ENCODE measurements around the gene FNDC3B. TPM values are rescaled to one million over a fixed set of nuclear protein-coding genes. Genes with fewer than 3 reads are reported as not detected.

The FNDC3B gene
- total RNA-seq, 2 donors from 2014 or later, result 57.6 to 69.3 TPM

DNA sequence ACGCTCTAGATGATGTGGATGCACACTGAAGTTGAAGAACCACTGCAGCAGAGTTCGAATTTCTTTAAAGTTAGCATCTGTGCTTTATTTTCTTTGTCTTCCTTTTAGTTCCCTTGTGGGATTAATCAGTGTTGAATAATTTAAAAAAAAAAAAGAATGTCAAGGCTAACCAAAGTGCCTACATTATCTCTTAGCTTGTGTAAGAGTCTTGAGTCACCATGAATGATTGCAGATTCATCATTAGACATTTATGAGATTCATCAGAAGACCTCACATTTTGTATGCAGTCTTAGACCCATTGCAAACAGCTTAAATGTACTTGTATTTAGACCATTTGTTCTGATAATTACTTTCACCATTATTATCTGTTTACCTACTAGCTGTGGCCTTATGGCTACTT is 182.2 kb downstream of the FNDC3B start:
- no peak for DNase-seq (ENCODE audit: low spot score)
- no peaks in the 10 kb centered on the region for H3K36me3 ChIP-seq
- no peaks in the 10 kb centered on the region for H3K9me3 ChIP-seq
- no peaks in the 10 kb centered on the region for H3K27me3 ChIP-seq
- TF ChIP-seq, protein P1, sequence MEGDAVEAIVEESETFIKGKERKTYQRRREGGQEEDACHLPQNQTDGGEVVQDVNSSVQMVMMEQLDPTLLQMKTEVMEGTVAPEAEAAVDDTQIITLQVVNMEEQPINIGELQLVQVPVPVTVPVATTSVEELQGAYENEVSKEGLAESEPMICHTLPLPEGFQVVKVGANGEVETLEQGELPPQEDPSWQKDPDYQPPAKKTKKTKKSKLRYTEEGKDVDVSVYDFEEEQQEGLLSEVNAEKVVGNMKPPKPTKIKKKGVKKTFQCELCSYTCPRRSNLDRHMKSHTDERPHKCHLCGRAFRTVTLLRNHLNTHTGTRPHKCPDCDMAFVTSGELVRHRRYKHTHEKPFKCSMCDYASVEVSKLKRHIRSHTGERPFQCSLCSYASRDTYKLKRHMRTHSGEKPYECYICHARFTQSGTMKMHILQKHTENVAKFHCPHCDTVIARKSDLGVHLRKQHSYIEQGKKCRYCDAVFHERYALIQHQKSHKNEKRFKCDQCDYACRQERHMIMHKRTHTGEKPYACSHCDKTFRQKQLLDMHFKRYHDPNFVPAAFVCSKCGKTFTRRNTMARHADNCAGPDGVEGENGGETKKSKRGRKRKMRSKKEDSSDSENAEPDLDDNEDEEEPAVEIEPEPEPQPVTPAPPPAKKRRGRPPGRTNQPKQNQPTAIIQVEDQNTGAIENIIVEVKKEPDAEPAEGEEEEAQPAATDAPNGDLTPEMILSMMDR (IDR thresholded peaks at IDR 0.05), result no peak
- H3K27ac ChIP-seq, result no peak overlapping the region
- peaks cover 0 to 49% of the 10 kb centered on the region in 2 donors for H3K4me1 ChIP-seq
- no peak overlapping the region for H3K4me3 ChIP-seq

DNA sequence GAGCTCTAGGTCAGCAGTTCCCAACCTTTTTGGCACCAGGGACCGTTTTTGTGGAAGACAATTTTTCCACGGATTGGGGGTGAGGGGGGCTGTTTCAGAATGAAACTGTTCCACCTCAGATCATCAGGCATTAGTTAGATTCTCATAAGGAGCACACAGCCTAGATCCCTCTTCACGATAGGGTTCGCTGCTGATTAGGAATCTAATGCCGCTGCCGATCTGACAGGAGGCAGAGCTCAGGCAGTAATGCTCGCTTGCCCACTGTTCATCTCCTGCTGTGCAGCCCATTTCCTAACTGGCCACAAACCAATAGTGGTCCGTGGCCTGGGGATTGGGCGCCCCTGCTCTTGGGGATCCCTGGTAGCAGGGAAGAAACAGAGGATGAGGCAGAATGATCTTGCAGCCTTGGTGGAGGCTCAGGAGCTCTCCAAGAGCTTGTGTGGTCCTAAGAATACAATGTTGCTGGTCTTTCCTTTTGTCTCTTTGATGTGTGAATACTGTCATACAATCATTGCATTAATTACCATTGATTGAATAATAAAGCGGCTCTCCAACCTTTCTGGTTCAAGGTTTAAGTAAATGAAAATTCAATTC is 183.2 kb downstream of the FNDC3B start:
- no peaks in the 10 kb centered on the region for H3K27me3 ChIP-seq
- H3K4me1 ChIP-seq, result peaks cover 0 to 41% of the 10 kb centered on the region in 2 donors
- H3K9me3 ChIP-seq, result no peaks in the 10 kb centered on the region
- H3K36me3 ChIP-seq, result peaks cover 7% of the 10 kb centered on the region
- DNase-seq (ENCODE audit: low spot score), result no peak
- no peak overlapping the region for H3K4me3 ChIP-seq
- H3K27ac ChIP-seq, result no peak overlapping the region
- TF ChIP-seq, protein P1 (IDR thresholded peaks at IDR 0.05), result no peak

DNA sequence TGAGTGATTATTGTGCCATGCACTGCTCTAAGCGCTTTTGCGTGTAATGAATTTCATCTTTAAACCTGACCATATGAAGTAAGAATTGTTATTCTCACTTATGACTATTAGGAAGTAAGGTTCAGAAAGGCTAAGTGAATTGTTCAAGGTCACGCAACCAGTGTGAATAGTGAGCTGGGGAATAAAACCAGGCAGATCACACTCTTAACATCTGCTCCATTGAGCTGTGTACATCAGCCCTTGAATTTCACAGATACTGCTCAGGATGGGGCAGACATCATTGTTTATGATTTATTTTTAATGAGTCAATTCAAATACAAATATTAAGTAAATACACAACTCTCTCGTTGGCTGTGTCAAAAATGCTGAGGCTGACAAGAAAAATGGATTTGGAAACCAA is 184.5 kb downstream of the FNDC3B start:
- peaks cover 0 to 30% of the 10 kb centered on the region in 2 donors for H3K4me1 ChIP-seq
- H3K36me3 ChIP-seq, result peaks cover 7% of the 10 kb centered on the region
- no peak overlapping the region for H3K27ac ChIP-seq
- no peaks in the 10 kb centered on the region for H3K9me3 ChIP-seq
- no peaks in the 10 kb centered on the region for H3K27me3 ChIP-seq
- no peak overlapping the region for H3K4me3 ChIP-seq
- TF ChIP-seq, protein P1 (IDR thresholded peaks at IDR 0.05), result no peak
- DNase-seq (ENCODE audit: low spot score), result no peak

DNA sequence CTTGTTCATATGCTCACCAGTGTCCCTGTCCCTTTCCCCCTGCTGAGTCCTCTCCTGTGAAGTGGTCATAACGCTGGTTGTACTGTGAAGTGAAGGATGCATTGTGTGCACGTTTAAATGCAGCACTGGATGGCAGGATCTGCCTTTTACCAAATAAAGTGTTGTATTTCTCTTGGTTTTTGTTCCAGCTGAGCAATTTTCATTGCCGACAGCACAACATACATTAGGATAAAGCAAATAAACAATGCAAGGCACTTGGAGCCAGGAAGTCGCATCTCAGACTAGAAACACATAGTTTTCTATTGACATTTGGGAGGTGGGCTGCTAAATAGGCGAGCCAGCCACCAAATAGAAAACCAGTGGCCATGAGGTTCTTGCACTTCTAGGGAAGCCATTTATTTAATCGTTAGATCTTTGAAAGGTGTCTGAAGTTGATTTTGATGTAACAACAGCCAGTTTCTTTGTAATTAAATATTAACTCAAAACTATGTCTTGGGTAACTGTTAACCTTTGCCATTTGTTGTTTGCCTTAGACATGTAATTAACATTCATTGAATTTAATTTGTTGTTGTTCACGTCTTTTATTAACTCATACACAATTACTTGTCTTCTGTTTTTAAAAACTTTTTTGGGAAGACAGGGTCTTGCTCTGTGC is 185.3 kb downstream of the FNDC3B start:
- Histone ChIP-seq H3K4me1 (peaks cover 0 to 28% of the 10 kb centered on the region in 2 donors), H3K27ac (no peak overlapping the region), H3K4me3 (no peak overlapping the region), H3K36me3 (peaks cover 7% of the 10 kb centered on the region), H3K27me3 (no peaks in the 10 kb centered on the region), H3K9me3 (no peaks in the 10 kb centered on the region)
- no peak for DNase-seq (ENCODE audit: low spot score)
- TF ChIP-seq, protein P1 (IDR thresholded peaks at IDR 0.05), result no peak

DNA sequence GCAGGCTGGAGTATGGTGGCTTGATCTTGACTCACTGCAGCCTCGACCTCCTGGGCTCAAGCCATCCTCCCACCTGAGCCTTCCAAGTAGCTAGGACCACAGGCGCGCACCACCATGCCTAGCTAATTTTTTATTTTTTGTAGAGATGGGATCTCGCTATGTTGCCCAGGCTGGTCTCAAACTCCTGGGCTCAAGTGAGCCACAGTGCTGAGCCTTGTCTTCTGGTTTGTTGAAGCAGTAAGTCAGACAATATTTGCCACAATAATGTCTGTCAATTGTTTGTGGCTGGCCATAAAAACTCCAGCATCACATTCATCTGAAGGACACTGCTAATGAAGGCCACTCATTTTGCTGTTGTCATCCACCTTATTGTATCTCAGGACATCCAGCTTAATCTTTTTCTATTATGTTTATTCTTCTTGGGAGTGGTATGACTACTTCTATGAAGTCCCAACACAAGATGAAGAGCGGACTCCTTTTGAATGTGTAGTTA is 185.9 kb downstream of the FNDC3B start:
- H3K27ac ChIP-seq, result no peak overlapping the region
- H3K4me3 ChIP-seq, result no peak overlapping the region
- peaks cover 7% of the 10 kb centered on the region for H3K36me3 ChIP-seq
- no peaks in the 10 kb centered on the region for H3K27me3 ChIP-seq
- TF ChIP-seq, protein P1 (IDR thresholded peaks at IDR 0.05), result no peak
- H3K4me1 ChIP-seq, result peaks cover 0 to 28% of the 10 kb centered on the region in 2 donors
- DNase-seq (ENCODE audit: low spot score), result no peak
- H3K9me3 ChIP-seq, result no peaks in the 10 kb centered on the region

Measured in right atrium auricular region (tissue), 2 donors.